GM19238 (cell line): Measurements from ENCODE around the gene EFCAB13.

Experiments used
- DNase-seq: peaks from one replicate; pipeline ENCODE4 v3.0.0; 2011; ENCODE audit warnings: low spot score; ENCODE audit not compliant: insufficient read length

EFCAB13 gene

DNA sequence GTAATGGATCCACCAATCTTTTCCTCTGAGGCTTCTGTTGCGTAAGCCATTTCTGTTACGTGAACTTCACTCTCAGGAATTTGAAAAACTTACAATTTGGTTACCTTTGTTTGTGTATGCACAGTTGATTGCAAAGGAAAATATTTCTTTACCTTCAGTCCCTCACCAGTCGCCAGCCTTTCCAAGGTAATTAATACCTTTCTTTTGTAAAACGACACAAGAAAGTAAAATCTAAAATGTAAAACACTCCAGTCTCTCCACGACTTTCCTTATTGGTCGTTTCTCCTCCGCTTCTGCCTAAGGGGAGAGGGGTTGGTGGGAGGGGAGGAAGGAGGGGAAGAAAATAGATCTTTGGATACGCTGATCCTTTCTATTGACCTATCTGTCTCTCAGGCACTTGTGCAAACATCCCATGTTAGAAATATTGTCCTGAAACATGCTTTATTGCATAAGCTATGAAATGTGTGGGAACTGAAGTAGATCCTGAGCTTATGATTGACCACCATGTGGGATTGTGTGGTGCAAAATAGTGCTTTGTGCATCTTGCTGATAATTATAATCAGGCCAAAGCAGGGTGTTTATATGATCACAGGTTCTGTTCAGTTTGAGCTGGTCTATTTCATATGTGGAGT is 32.4 kb upstream of the EFCAB13 start:
- DNase-seq = no peak

- DNase-seq = no peak
Observed at GRCh38 chr17:47292206-47292605, 31.5 kb upstream of the EFCAB13 start.

GRCh38 chr17:47295037-47295873 is 28.5 kb upstream of the EFCAB13 start:
- DNase-seq = no peak

DNA sequence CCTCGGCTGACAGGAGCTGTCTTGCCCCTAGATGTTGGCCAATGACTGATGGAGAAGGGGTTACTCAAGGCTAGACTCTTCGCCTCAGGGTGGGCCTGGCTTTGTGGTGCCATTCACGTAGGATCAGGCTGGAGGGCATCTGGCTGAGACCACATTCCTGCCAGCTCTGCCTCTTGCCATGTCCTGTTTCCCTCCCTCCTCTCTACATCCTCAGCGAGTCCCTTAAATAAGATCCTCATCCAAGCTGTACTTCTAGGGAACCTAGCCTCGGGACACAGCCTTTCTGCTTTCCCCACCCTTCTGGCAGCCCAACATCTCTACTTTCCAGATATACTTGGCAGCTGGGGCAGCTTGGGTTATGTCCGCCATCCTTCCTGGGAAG is 27.9 kb upstream of the EFCAB13 start:
- DNase-seq = no peak

GRCh38 chr17:47297661-47298400 is 25.9 kb upstream of the EFCAB13 start:
- DNase-seq = no peak

GRCh38 chr17:47298712-47299111 is 25.0 kb upstream of the EFCAB13 start:
- no peak for DNase-seq

- no peak for DNase-seq
Observed at GRCh38 chr17:47299239-47299910, 24.4 kb upstream of the EFCAB13 start.

- DNase-seq = no peak
Observed at GRCh38 chr17:47300718-47301117, 23.0 kb upstream of the EFCAB13 start.

DNA sequence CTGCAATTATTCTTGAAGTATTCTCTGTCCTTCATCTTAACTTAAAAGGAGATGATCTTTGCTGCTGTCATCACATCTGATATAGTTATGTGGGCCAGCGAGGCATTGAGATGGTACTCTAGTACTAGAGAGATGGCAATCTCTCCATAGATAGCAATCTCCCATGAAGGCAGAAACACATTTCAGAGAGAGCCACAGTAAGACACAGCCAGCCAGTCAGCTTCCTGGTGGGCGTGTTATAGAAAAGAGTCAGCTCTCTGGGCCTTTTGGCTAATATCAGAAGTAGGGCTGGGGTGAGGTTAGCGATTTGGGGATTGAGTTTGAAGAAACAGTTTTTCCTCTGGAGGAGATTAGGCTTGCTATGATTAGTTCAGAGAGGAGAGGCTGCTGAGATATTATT is 22.6 kb upstream of the EFCAB13 start:
- no peak for DNase-seq

GRCh38 chr17:47301831-47302230 is 21.9 kb upstream of the EFCAB13 start:
- DNase-seq = no peak

- no peak for DNase-seq
Observed at GRCh38 chr17:47304186-47304585, 19.6 kb upstream of the EFCAB13 start.

GRCh38 chr17:47305302-47305923 is 18.3 kb upstream of the EFCAB13 start:
- no peak for DNase-seq

DNA sequence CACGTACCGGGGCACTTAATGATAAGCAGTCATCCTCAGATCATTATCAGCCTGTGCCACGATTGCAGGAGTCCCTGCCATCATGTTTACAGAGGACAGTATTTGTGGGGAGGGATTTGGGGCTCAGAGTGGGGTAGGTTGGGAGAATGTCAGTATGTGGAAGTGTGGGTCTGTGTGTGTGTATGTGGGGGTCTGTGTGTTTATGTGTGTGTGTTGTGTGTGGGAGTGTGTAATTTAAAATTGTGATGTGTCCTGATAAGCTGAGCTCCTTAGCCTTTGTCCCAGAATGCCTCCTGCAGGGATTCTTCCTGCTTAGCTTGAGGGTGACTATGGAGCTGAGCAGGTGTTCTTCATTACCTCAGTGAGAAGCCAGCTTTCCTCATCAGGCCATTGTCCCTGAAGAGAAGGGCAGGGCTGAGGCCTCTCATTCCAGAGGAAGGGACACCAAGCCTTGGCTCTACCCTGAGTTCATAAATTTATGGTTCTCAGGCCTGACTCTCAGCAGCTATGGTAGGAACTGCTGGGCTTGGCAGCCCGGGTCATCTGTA is 13.5 kb upstream of the EFCAB13 start:
- no peak for DNase-seq

- no peak for DNase-seq
Observed at GRCh38 chr17:47311420-47311819, 12.3 kb upstream of the EFCAB13 start.

DNA sequence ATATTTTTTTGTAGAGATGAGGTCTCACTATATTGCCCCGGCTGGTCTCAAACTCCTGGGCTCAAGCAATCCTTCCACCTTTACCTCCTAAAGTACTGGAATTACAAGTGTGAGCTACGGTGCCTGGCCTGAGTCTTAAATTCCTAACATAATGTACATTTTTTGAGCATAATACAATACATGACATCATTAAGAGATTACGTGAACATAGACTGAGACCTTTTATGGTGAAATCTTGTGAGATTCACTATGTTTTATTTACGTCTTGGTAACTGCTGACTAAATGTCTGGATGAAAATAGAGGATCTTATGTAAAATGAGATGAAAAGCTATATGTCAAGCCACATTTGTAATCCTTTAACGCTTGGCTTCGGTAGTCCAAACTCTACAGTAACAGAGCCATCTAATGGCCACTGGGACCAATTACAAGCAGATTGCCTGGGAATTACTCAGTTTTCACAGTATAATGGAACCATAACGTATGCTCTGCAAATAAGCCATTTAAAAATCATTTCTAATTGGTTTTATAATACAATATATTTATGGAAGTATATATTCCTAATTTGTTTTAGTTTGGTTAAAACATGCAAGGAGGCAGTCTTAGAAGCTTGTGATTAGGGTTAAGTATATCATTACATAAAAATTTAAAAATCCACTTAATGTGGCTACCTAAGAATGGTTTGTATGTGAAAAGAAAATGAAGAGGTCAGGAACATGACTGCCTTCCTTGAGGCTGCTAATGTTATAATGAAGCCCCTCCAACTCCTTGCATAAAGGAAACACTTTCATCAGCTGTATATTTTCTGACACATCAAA is 8.1 kb upstream of the EFCAB13 start:
- peak; percentile 19 for DNase-seq

DNA sequence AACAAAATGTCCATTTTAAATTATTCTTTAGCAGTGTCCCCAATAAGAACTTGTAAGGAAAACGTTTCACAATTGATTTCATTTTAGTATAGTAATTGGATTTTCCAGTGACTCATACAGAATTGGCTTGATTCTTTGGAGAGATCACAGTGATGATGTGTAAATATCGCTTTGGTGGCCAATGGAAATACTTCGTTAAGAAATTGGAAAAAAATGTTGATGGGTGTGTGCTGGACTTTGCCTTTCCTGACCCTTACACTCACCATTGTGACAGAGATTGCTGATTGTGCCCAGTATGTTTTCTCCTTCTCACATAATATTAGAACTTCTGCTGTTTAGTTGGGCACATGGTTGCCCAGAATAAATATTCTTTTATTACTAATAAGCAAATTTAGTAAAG is 7.4 kb upstream of the EFCAB13 start:
- DNase-seq = no peak

DNA sequence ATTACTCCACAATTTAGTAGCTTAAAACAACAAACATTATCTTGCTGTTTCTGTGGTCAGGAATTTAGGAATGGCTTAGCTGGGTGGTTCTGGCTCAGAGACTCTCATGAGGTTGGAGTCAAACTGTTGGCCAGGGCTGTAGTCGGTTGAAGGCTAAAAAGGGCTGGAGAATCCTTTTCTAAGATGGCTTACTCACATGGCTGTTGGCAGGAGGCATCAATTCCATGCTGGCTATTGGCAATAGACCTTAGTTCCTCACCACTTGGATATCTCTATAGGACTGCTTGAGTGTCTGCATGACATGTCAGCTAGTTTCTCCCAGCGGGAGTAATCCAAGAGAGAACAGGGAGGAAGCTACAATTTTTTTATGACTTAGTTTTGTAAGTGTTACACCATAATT is 6.6 kb upstream of the EFCAB13 start:
- DNase-seq = no peak

GRCh38 chr17:47318197-47318918 is 5.4 kb upstream of the EFCAB13 start:
- no peak for DNase-seq

DNA sequence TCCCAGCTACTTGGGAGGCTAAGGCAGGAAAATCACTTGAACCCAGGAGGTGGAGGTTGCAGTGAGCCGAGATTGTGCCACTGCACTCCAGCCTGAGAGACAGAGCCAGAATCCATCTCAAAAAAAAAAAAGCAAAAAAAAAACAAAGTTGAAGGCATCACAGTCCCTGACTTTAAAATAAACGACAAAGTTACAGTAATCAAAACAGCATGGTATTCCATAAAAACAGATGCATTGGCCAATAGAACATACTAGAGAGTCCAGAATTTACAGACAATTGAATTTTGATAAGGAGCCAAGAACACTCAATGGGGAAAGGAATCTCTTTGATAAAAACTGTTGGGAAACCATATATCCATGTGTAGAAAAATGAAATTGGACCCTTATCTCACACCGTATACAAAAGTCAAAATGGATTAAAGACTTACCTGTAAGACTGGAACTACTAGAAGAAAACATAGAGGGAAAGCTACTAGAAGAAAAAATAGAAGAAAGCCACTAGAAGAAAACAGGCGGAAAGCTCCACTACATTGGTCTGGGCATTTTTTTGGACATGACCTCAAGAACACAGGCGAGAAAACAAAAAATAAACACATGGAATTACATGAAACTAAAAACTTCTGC is 2.8 kb upstream of the EFCAB13 start:
- no peak for DNase-seq
